PC-9 (cell line): Measurements from ENCODE around the gene DDR1.

Experiments
- CTCF ChIP-seq: fragments of 200-600 bp; sonication (generic); conservative IDR thresholded peaks from 2 replicates; pipeline ENCODE4 v1.6.1; 2017; ENCODE audit warnings: mixed run types, antibody characterized with exemption, mild to moderate bottlenecking, moderate library complexity
- EZH2 ChIP-seq: fragments of 200-600 bp; sonication (generic); IDR thresholded peaks from 2 replicates; pipeline ENCODE4 v1.8.0; 2017; ENCODE audit warnings: antibody characterized with exemption, low read depth

GRCh38 chr6:30844118-30844535 lies 40.2 kb upstream of the DDR1 start:
- TF ChIP-seq CTCF (no peak), EZH2 (no peak)
